Stimulated activated CD4-positive, alpha-beta T cell treated with anti-CD3 and anti-CD28 coated beads, Interleukin-12 subunit alpha, Interleukin-12 subunit beta, amount 100 ng/mL, for 4 hours (primary cell): Measurements from ENCODE around the gene ZNF367.
"Not testable (repeated sequence)": the region's sequence is repeated elsewhere in the genome, so short reads cannot be mapped to it uniquely, and the experiment has no call there.

Experiments used
- DNase-seq: peaks from one replicate; pipeline ENCODE4 v3.0.0-alpha.2; 2020

ZNF367 gene

DNA sequence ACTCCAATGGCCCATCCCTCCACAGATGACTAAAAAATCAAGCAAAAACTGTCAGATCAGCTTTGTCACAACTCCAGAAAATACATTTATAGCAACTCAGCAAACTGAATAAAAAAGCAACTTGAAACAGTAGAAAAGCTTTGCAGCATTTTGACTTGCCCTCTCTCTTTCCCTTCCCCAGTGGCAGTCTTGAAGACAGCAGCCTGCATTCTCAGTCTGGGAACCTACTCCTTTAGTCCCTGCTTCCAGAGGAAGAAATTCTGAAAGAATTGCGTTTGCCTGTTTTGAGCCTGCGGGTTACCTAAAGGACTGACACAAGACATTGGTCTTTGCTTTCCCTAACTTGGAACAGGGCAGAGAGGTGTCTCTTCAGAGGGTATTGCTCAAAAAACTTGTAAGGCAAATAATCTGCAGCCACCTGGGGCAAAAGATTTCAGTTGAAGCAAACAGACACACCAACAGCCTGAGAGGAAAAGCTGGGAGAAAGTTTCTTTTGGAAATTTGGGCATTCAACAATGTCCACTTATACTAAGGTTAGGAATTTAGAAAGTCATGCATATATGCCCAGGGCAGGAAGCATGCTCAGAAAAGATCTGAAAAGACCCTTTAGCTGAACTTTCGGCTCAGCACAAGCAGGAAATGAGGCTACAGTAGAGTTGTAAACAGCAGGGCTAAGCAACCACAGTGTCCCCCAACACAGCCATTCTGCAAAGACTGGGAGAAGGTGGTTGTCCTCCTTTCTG is 19.4 kb downstream of the ZNF367 start:
- no peak for DNase-seq

DNA sequence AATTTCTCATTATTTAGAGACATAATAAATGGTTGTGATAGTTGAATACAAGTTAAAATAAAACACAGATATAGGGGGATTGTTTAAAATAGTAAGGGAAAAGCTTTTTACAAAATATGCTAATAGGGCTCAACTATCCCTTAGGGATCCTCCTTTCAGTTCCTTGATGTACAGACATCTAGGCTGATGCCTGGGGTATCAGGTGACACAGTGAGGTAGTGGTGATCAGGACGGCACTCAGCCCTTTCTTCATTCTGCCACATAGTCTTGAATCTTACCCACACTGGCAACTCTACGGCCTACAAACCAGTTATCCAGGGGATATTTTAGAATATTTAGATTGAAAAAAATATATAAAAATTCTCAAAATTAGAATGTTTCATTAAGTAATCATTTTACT is 22.2 kb downstream of the ZNF367 start:
- DNase-seq, result no peak

DNA sequence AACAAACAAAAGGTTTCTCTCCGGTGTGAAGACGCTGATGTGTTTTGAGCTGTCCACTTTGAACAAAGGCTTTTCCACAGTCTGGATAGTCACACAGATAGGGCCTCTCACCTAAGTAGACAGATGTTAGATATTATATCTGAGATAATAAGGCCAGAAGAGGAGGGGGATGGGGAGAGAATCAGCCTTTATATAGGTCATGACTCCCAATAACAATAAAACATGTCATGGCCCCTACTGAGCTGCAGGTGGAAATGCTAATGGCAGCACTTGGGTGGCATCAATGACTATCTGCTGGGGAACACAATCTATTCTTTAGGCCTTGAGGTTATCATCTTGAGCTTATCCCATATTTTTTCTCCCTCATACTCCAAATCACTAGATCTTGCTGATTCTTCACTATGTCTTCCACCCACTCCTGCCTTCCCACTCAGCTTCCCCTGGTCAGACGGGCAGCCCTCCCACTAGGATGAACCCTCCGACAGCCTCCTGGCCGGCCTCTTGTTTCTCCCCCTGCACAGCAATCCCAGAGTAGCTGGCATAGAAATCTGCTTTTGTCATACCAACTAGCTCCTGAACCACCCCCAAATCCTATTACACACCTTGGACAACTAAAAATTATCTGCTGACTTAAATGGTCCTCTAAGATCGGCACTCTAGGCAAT is 23.2 kb downstream of the ZNF367 start:
- no peak for DNase-seq

DNA sequence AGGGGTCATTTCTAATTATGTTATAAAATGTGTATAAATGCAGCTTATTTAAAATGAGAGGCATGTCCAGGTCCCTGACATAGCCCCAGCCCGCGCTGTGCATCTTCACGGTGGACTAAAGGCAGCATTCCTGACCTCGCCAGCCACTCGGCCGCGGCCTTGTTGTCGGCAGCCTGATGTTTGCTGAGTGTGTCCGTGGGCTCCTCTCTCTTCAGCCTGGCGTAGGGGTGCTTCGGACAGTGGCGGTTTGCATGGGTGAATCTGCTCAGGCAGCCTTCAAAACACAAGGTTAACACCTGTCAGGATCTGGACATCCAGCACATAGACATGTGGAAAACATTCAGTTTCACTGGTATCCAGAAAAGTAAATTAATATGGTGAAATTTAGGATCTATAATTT is 25.9 kb downstream of the ZNF367 start:
- DNase-seq, result no peak

DNA sequence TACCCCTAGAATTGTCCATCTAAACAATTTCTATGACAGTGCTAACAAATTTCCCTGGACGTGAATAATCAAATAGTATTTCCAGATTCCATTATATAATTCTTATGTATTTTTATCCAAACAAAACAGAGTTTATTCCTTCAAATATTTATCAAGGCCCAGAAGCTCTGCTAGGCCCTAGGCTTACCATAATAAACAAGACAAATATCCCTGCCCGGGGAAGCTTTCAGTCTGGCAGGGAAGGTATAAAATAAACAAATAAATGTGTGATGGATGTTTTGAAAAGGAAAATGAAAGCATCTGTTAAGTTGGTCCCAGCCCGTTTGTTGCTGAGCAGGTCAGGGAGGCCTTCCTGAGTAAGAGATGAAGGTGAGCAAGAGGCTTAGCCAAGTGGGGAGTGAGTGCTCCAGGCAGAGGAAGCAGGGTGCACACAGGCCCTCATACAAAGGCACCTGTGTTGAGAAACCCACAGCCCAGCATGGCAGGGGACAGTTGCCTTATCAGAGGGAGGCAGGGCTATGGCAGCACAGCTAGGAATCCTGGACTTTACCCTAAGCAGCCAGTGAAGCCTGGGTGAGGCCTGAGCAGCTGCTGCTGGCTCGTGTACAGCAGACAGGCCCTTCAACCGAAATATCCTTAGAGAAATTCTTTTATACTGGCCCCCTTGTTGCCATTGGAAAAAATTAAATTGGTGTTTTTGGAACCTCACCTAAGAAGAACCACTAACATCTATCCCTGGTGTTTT is 27.0 kb downstream of the ZNF367 start:
- no peak for DNase-seq

DNA sequence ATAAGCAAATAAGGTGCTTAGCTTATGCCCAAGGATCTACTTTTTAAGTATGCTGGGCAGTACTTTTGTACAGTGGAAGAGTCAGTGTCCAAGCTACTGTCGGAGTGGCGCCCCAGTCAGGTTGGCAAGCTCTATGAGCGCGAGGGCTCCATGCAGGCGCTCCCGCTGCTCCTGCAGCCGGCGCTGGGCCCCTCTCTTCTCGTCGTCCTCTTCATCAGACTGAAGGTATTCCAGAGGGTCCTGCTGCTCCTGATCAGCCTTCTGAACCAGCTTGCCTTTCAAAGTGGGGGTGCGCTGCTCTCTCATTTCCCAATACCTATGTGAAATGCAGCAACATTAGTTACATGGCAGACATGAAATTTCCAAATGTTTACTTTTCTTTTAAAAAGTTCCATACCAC is 30.0 kb downstream of the ZNF367 start:
- DNase-seq, result no peak

DNA sequence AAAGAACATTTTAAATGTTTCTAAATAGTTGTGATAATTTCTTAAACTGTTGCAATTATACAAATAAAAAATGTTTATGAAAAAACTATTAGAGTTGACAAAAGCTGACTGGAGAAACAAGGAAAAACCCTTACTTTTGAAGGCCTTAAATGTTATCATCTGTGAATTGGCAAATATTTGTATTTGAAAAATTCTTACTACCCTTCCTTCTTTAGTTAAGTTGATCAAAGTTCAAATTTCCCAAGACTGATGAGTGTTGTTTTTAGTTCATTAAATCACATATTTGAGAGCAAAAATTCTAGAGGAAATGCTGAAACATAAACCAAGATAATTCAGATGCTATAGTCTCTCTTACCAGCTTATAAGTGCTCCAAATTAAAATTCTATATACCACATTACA is 32.0 kb downstream of the ZNF367 start:
- DNase-seq, result no peak

DNA sequence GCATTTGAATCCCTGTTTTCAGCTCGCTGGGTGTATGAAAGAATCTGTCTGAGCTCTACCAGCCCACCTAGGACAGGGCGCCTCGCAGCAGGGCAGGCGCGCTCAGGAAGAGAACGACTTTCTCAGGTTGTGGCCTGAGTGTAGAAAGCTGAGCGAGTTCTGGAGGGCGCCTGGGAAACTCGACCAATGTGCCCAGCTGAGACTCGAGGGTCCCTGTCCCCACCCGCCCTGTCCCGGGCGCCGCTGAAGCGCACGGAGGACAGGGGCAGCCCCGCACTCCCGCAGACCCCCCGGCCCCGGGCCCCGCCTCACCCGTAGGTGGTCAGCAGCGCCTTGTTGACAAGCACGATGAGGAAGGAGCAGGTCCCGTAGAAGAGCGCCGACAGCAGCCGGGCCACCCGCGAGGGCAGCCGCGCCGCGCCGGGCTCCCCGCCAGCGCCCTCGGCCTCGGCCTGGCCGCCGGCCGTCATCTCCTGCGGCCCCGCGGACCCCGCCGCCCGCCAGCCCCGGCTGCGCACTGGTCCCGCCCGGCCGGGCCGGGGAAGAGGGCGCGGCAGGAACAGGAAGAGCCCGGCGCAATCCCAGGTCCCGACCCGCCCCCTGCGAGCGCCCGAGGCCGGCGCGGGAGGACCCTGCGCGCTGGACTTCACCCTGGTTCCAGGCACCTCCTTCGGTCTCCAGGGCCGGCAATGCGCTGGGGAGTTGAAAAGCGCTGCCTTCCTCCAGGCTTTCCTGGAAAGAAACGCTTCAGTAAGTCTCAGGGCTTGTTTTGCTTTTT is 34.8 kb downstream of the ZNF367 start, which contains the start of gene SLC35D2:
Gene SLC35D2, minus strand, starts transcription at position 547 of the 778 bp plus-strand sequence. Its CDS starts 77 bp downstream, at position 470.
- peak; percentile 8 for DNase-seq

DNA sequence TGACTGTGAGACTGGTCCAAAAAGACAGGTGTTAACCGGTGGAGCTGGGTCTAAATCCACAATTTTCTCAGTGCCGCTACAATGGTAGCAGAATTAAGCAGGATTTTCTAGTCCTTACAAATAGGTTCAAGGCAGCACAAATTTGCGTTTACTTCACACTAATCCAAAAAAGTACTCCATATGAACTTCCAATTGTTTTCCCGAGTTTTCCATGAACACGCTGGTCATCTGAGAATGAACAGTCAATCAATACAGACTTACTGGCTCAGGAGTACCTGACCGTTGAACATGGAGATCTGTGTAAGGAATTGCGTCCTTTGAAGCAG is 35.4 kb downstream of the ZNF367 start:
- DNase-seq, result no peak

DNA sequence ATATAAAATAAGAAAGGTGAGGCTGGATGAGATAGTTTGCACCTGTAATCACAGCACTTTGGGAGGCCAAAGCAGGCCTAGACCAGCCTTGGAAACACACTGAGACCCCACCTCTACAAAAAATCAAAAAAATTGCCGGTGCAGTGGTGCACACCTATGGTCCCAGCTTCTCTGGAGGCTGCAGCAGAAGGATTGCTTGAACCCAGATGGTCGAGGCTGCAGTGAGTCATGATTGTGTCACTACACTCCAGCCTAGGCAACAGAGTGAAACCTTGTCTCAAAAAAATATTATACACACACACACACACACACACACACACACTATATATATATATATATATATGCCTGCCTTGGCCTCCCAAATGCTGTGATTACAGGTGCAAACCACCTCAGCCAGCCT is 36.0 kb downstream of the ZNF367 start:
- DNase-seq, result no peak

DNA sequence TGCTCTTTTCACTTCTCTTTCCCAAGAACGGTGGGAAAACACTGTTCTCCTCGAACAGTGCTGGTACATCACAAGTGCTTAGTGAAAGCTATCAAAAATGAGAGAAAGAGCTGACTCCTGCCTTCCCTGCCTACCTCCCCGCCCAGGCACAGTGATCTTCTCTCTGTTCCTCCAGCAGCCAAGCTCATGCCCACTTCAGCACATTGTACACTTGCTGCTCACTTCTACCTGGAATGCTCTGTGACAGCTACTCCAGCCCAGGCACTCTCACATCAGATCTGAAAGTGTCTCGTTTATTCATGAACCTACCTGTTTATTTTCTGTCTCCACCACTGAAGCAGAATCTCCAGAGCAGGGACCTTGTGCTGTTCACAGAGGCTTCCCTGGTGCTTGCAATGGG is 36.5 kb downstream of the ZNF367 start:
- no peak for DNase-seq

DNA sequence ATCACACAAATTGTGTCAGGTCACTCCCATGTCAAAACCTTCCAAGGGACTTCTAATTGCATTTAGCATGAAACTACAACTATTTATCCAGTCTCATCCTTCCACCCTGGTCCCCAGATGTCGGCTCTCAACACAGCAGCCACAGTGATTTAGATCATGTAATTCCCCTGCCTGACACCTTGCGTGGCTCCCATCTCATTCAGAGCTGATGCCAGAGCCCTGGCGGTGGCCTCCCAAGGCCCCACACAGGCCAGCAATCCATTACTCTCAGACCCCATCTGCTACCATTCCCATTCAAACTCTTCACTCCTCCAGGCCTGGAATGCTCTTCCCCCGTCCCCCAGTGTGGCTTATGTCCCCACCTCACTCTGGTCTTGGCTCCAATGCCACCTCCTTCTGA is 37.0 kb downstream of the ZNF367 start:
- DNase-seq, result no peak

DNA sequence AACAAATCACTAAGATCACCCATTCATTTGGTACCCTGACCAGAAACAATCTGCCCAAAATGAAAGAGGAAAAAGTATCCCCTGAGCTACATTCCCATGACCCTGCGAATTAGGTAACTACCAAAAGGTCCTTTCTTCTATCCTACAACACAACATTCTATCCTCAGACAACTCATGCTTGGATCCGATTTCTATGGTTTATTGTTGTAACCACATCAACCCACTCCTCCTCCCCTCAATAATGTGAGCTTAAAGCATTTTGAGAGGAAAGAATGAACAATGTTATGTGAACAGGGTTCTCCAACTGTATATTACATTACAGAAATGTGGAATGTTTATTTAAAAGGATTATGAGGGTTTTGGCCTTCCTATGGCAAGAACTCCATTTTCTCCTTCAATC is 38.7 kb downstream of the ZNF367 start:
- no peak for DNase-seq

DNA sequence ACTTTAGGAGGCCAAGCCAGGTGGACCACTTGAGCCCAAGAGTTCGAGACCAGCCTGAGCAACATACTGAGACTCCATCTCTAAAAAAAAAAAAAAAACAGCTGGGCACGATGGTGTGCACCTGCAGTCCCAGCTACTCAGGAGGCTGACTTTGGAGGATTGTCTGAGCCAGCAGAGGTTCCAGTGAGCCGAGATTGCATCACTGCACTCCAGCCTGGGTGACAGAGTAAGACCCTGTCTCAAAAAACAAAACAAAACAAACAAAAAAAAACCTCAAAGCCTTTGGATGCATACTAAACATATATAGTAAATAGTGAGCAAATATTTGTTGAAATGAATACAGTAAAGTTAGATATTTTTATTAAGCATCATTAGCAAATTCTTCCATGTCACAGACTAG is 40.0 kb downstream of the ZNF367 start:
- no peak for DNase-seq

DNA sequence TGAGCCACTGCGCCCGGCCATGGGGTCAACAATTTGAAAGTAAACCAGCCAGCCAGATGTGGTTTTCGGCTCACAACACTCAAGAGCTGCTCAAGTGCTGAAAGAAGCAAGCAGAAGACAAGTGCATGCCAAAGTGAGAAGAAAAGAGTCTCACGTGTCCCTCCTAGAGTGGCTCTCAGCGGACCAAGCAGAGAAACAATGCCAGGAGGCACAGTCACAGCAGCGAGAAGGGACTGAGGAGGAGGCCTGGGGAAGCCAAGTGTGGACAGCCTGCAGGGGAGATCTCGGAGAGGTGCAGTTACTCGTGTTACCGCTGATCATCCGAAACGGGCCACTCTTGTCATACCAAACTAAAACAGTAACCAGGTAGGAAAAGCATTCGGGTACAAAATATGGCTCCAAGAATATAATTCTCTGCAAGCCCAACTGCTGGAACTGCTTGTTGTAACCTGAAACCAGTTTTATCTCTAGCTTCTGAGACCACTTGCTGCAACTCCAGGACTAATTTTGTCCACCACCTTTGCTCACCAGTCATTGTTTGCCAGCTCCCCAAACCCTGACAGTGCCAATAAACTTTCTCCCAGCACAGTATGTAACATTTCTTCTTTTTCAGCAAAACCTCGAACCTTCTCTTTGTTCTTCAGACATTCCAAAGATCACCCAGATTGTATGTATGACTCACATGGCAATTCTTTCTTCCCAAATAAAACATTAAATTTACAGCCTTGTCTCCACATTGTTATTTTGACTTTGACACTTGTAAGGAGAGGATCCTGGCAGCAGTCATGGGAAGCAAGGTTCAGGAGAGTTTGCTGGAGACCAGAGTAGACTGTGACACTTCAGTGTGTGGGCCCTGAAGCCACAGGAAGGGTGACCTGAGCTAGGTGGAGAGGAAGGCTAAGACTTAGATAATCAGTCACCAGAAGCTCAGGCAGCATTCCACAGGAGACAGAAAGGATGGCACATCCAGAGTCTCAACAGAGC is 41.0 kb downstream of the ZNF367 start:
- DNase-seq, result no peak

DNA sequence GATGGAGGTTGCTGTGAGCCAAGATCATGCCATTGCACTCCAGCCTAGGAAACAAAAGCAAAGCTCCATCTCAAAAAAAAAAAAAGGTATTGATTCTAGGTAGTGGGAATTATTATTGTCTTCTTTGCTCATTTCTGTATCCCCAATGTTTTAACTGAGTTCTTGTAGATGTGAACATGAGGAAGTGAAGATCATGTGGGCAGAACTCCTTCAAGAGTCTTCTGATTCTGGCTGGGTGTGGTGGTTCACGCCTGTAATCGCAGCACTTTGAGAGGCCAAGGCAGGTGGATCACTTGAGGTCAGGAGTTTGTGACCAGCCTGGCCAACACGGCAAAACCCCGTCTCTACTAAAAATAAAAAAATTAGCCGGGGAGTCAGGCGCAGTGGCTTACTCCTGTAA is 42.7 kb downstream of the ZNF367 start:
- DNase-seq, result not testable (repeated sequence)

DNA sequence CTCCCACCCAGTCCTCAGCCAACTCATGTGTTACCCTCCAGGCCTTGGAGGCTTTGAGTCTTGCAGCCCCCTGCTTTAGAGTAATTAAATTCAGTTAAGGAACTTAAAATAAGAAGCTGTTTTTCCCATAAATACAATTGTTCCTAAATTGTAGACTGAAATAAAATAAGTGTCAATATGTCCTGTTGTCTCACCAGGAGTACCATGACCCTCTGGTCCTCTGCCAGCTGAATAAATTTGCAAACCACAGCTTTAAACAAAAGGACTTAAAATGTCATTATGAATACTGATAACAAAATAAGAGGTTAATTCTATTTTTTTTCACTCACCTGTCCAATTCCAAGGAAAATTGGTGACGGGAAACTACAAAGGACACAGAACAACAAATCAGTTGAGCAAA is 50.2 kb downstream of the ZNF367 start:
- no peak for DNase-seq

DNA sequence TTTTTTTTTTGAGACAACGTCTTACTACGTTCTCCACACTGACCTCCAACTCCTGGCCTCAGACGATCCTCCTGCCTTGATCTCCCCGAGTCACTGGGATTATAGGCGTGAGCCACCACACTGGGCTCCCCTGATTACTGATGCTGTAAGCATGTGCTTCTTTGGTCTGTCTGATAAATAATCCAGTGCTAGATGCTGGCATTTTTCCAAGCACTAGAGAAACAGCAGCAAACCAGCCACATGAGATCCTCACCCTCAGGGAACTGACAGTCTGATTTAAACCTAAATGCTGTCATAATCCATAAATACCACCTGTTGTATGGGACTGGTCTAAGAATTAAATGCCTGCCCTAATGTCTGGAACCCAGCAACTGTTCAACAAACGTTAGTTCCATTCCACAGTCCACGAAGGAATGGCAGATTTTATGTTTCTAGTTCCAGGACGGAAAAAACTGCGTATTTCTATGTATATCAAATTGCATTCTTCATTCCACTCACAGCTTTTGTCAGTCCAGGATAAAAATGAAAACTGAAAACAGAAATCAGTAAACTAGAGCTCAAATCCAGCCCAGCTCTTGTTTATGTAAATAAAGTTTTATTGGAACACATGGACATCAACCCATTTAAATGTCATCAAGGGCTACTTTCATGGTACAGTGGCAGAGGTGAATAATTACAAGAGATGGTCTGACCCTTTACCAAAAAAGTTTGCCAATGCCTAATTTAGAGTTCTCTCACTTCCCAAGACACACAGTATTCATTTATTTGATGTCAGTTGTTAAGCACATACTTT is 54.8 kb downstream of the ZNF367 start:
- no peak for DNase-seq

DNA sequence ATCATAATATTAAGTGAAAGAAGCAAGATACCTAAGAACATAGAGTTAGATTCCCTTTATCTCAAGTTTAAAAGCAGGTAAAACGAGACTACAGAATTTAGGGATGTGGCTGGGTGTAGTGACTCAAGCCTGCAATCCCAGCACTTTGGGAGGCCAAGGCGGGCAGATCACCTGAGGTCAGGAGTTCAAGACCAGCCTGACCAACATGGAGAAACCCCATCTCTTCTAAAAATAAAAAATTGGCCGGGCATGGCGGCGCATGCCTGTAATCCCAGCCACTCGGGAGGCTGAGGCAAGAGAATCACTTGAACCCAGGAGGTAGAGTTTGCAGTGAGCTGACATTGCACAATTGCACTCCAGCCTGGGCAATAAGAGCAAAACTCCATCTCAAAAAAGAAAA is 56.1 kb downstream of the ZNF367 start:
- DNase-seq, result not testable (repeated sequence)

DNA sequence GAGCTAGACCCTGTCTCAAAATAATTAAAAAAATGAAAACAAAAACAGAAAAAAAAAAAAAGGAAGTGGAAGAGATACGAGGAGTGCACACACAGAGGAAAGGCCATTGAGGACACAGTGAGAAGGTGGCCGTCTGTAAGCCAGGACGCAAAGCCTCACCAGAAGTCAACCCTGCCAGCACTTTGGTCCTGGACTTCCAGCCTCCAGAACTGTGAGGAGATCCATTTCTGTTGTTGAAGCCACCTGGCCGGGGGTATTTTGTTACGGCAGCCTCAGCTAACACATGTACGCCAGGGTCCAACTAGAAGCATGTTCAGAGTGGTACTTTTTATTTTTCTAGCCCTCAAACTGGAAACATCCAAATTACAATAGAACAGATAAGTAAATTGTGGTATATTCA is 56.5 kb downstream of the ZNF367 start:
- DNase-seq, result no peak

DNA sequence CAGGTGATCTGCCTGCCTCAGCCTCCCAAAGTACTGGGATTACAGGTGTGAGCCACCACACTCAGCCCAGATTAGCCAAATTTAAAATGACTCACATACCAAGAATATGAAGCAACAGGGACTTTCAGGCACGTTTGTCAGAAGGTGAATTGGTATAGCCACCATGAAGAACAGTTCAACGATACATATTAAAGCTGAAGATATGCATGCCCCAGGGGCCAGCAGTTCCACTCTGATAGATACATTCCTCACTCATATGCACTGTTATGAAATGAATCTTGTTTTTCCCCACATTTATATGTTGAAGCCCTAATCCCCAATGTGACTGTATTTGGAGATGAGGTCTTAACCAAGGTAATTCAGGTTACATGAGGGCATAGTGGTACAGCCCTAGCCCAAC is 57.2 kb downstream of the ZNF367 start:
- no peak for DNase-seq
